ENCODE results near the gene ZBTB48. TPM values are rescaled to one million over a fixed set of nuclear protein-coding genes. Genes with fewer than 3 reads are reported as not detected.

The ZBTB48 gene
- total RNA-seq, 1 experiment from 2014 or later, result 41.9 TPM

DNA sequence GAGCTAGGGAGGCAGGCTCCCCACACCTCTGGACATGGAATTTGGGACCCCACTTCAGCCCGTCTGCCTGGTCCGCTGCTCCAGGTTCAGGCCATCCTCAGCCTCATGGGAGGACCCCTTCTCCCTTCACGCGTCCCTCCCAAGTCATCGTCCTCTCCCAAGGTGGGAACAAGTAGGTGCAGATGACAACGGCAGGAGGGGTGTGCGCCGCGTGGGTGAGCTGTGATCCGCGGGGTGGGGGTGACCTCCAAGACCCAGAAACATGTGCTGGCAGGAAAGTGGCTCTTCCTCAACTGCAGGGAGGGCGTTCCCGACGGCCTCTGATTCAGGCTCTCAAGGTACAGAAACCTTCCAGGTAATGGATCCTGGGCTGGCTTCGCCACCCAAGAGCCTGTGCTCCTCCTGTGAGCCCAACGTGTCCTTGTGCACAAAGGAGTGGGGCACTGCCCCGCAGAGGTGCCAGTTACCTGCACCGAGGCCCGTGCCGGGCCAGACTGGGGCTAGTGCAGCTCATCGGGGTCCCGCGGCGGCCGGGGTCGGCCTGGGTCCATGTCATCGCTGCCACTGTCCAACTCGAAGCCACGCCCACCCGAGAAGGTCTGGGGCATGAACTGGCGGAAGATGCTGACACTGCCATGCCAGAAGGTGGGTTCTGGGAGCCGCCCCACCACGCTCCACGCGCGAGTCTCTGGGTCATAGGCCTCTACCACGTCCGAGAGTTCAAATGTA, 13.2 kb downstream of the ZBTB48 start:
- ATAC-seq, result no peak
- POLR2A ChIA-PET, result no interaction called here
- H4K20me1 ChIP-seq (ENCODE audit: insufficient read depth), result peaks cover 8% of the 10 kb centered on the region; the same call in 1 of the 2 replicates

More for the DNA sequence above, 13.2 kb downstream of the ZBTB48 start:
- no peaks in the 10 kb centered on the region for H3K9me2 ChIP-seq (ENCODE audit: insufficient read depth)
- CTCF ChIA-PET, result no interaction called here
- no peak for TF ChIP-seq EZH2phosphoT487 (IDR thresholded peaks at IDR 0.05; ENCODE audit: borderline replicate concordance)
- no peak for TF ChIP-seq SRF (IDR thresholded peaks at IDR 0.05; ENCODE audit: low read depth)
- TF ChIP-seq JUND (IDR thresholded peaks at IDR 0.05), result no peak
- no peak for TF ChIP-seq SP1 (IDR thresholded peaks at IDR 0.05; ENCODE audit: low read depth)
- no peak for TF ChIP-seq SIN3A (IDR thresholded peaks at IDR 0.05; ENCODE audit: low read depth)
- no peak for TF ChIP-seq POLR2AphosphoS5 (IDR thresholded peaks at IDR 0.05; ENCODE audit: low read depth, low read length)
- no peak for TF ChIP-seq POLR2A (IDR thresholded peaks at IDR 0.05; ENCODE audit: borderline replicate concordance, extremely low read depth, insufficient read depth, insufficient read length)
- no peak for TF ChIP-seq CEBPB (IDR thresholded peaks at IDR 0.05; ENCODE audit: low read depth)
- no peak for TF ChIP-seq EGR1 (IDR thresholded peaks at IDR 0.05; ENCODE audit: low read depth)
- TF ChIP-seq, protein P1, sequence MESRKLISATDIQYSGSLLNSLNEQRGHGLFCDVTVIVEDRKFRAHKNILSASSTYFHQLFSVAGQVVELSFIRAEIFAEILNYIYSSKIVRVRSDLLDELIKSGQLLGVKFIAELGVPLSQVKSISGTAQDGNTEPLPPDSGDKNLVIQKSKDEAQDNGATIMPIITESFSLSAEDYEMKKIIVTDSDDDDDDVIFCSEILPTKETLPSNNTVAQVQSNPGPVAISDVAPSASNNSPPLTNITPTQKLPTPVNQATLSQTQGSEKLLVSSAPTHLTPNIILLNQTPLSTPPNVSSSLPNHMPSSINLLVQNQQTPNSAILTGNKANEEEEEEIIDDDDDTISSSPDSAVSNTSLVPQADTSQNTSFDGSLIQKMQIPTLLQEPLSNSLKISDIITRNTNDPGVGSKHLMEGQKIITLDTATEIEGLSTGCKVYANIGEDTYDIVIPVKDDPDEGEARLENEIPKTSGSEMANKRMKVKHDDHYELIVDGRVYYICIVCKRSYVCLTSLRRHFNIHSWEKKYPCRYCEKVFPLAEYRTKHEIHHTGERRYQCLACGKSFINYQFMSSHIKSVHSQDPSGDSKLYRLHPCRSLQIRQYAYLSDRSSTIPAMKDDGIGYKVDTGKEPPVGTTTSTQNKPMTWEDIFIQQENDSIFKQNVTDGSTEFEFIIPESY (IDR thresholded peaks at IDR 0.05; ENCODE audit: extremely low read depth, insufficient replicate concordance, low read length), result no peak
- TF ChIP-seq FOSL1 (IDR thresholded peaks at IDR 0.05; ENCODE audit: low read depth), result no peak
- TF ChIP-seq YY1 (IDR thresholded peaks at IDR 0.05; ENCODE audit: extremely low read depth, insufficient replicate concordance, low read depth, low read length), result no peak
- RAD21 ChIA-PET (ENCODE audit: low non-redundant PET in 1 of 2, low total read pairs in 2 of 2, uncharacterized antibody in 2 of 2, unreplicated experiment in 2 of 2), result no interaction called here
- intact Hi-C loops (cut with micrococcal nuclease), result no loop called here
- H3K9ac ChIP-seq (ENCODE audit: low read length), result no peak overlapping the region
- no peak for DNase-seq (ENCODE audit: low read depth, low spot score)
- H3K27ac ChIP-seq (ENCODE audit: low read depth, low read length), result no peak overlapping the region
- no peak overlapping the region for H3K4me3 ChIP-seq (replicated peaks in 1 of 2; ENCODE audit: low read depth in 1 of 2, low read length in 2 of 2)
- H3K36me3 ChIP-seq (ENCODE audit: control insufficient read depth in 1 of 2, insufficient read depth in 2 of 2, low read length in 2 of 2), result peaks cover 25 to 74% of the 10 kb centered on the region in 2 experiments
- H3K27me3 ChIP-seq (ENCODE audit: insufficient read depth, low read length), result no peaks in the 10 kb centered on the region
- BruUV-seq (replicated peaks), result no TSS peak
- H3K79me2 ChIP-seq (ENCODE audit: insufficient read depth, low read length), result peaks cover 56% of the 10 kb centered on the region
- no peaks in the 10 kb centered on the region for H3K9me3 ChIP-seq (ENCODE audit: control insufficient read depth in 1 of 2, insufficient read depth in 1 of 2, low read depth in 1 of 2, low read length in 2 of 2)
- H3K4me1 ChIP-seq (ENCODE audit: control insufficient read depth in 1 of 2, insufficient read depth in 2 of 2, low read length in 2 of 2), result no peaks in the 10 kb centered on the region
- no peak overlapping the region for H3K4me2 ChIP-seq (ENCODE audit: low read length)
- H2AFZ ChIP-seq (ENCODE audit: low read depth, low read length, poor library complexity, severe bottlenecking), result no peak overlapping the region

All from HCT116 (cell line).